ENCODE data around the gene REXO4. TPM values are rescaled to one million over a fixed set of nuclear protein-coding genes. Genes with fewer than 3 reads are reported as not detected.

Gene REXO4
- total and polyA plus RNA-seq, 2 donors (not counting 3 experiments of a cell fraction or from before 2014, with no cell fraction given) = 19.5 to 29.5 TPM

DNA sequence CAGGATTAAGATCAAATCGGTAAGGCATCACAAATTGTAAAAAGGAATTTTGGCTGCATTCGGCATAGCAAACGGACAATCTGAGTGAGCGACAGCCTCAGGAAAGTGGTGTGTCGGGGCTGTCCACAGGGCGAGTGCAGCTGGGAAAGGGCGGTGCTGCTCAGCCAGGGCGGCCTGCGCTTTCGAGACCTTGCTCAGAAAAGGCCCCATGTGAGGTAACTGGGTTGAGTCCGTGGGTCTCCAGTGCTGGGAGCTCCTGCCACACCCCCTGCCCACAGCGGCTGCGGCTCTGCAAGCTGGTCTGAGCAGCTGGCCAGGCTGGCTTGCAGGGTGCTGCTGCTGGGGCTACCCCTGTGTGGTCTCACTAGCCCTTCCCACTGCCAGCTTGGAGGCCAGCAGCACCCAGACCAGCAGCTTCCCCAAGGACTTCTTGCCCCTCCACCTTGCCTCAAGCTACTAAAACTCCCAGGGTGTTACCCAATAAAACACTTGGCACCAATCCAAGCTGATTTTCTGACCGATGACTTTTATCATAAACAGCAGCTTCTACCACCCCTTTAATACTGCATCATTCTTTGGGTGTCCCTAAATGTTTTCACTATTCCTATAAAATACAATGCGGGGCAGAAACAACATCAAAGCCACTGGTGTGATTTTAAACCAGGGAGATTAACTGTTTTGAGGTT is 55.3 kb downstream of the REXO4 start:
- FAIRE-seq = no peak

DNA sequence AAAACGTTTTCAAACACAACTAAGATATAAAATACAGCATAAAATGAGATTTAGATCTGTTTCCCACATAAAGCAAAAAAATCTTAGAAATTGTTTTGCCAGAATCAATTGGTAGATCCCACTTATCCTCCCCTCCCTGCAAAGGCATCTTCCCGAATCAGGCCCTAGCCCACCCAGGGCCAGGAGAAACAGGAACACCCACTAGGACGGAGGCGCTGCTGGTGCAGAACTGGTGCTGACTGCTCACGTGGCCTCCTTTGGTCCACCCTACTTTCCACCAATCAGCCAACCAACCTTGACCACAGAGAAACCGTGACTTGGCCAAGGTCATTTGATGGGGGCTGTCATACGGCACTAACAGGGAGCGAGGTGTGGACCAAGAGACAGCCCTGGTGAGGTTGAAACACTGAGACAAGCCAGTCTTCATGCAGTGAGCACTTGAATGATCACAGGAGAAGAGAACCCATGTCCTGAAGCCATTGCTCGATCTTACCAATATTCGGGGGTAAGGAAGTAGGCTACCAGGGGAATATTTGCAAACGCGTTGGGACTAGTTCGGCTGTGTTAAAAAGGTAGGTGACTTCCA is 56.2 kb downstream of the REXO4 start:
- FAIRE-seq = no peak
- Histone ChIP-seq H3K4me3 (replicated peaks in 1 of 3; ENCODE audit: insufficient read depth in 1 of 3, low read depth in 1 of 3, low read length in 3 of 3) (no peak overlapping the region), H3K9me1 (replicated peaks; ENCODE audit: control insufficient read depth, extremely low read depth, insufficient read depth, low read length) (no peaks in the 10 kb centered on the region), H3K4me2 (ENCODE audit: insufficient read depth, low read length) (no peak overlapping the region), H3K4me1 (ENCODE audit: control insufficient read depth, extremely low read depth, insufficient read depth, low read length) (peaks cover 6% of the 10 kb centered on the region), H3K36me3 (ENCODE audit: control insufficient read depth in 2 of 2, extremely low read depth in 1 of 2, insufficient read depth in 2 of 2, low read length in 2 of 2) (peaks cover 31 to 54% of the 10 kb centered on the region in 2 experiments), H3K9ac (replicated peaks; ENCODE audit: extremely low read depth, insufficient read depth, low read length) (no peak overlapping the region), H2AFZ (ENCODE audit: low read depth, low read length) (no peak overlapping the region), H4K20me1 (replicated peaks; ENCODE audit: control insufficient read depth, extremely low read depth, insufficient read depth, low read length) (no peaks in the 10 kb centered on the region), H3K27me3 (ENCODE audit: control insufficient read depth in 2 of 2, insufficient read depth in 2 of 2, low read length in 2 of 2) (no peaks in the 10 kb centered on the region), H3K9me3 (replicated peaks; ENCODE audit: control insufficient read depth, insufficient read depth, low read length) (no peaks in the 10 kb centered on the region), H3K79me2 (ENCODE audit: control insufficient read depth, insufficient read depth, low read length) (peaks cover 18% of the 10 kb centered on the region), H3K27ac (ENCODE audit: insufficient read depth, low read depth, low read length) (no peak overlapping the region)
- no TSS peak for BruUV-seq (replicated peaks)
- dilution Hi-C loops (cut with MboI; ENCODE audit: extremely low pct_ligation_motif_present, low sequenced_read_pairs) = no loop called here
- POLR2A ChIA-PET = no interaction called here
- CTCF ChIA-PET = no interaction called here
- TF ChIP-seq MYC (IDR thresholded peaks at IDR 0.05; ENCODE audit: low read depth, low read length) = no peak
- no peak for TF ChIP-seq CTCF (IDR thresholded peaks at IDR 0.05; ENCODE audit: extremely low read depth in 1 of 2, insufficient read depth in 1 of 2, low read depth in 1 of 2, low read length in 2 of 2)
- no peak for TF ChIP-seq JUN (IDR thresholded peaks at IDR 0.05; ENCODE audit: borderline replicate concordance, insufficient read depth, insufficient read length, low read depth)
- no peak for TF ChIP-seq POLR2A (IDR thresholded peaks at IDR 0.05; ENCODE audit: low read depth, low read length)
- no peak for TF ChIP-seq EZH2 (IDR thresholded peaks at IDR 0.05; ENCODE audit: borderline replicate concordance, low read depth, low read length, severe bottlenecking)
- TF ChIP-seq GATA2 (IDR thresholded peaks at IDR 0.05; ENCODE audit: insufficient read depth, insufficient read length, low read depth, low read length) = no peak
- no peak for DNase-seq (ENCODE audit: low read depth, low spot score)
- intact Hi-C loops (cut with micrococcal nuclease) = no loop called here

More for the DNA sequence above, 55.3 kb downstream of the REXO4 start:
- Histone ChIP-seq H3K27me3 (ENCODE audit: control insufficient read depth in 2 of 2, insufficient read depth in 2 of 2, low read length in 2 of 2) (no peaks in the 10 kb centered on the region), H3K4me3 (replicated peaks in 1 of 3; ENCODE audit: insufficient read depth in 1 of 3, low read depth in 1 of 3, low read length in 3 of 3) (no peak overlapping the region), H3K4me2 (ENCODE audit: insufficient read depth, low read length) (no peak overlapping the region), H3K4me1 (ENCODE audit: control insufficient read depth, extremely low read depth, insufficient read depth, low read length) (no peaks in the 10 kb centered on the region), H2AFZ (ENCODE audit: low read depth, low read length) (no peak overlapping the region), H3K36me3 (ENCODE audit: control insufficient read depth in 2 of 2, extremely low read depth in 1 of 2, insufficient read depth in 2 of 2, low read length in 2 of 2) (peaks cover 31 to 63% of the 10 kb centered on the region in 2 experiments), H3K27ac (ENCODE audit: insufficient read depth, low read depth, low read length) (no peak overlapping the region), H3K9me1 (replicated peaks; ENCODE audit: control insufficient read depth, extremely low read depth, insufficient read depth, low read length) (no peaks in the 10 kb centered on the region), H3K9ac (replicated peaks; ENCODE audit: extremely low read depth, insufficient read depth, low read length) (no peak overlapping the region), H4K20me1 (replicated peaks; ENCODE audit: control insufficient read depth, extremely low read depth, insufficient read depth, low read length) (no peaks in the 10 kb centered on the region), H3K9me3 (replicated peaks; ENCODE audit: control insufficient read depth, insufficient read depth, low read length) (no peaks in the 10 kb centered on the region), H3K79me2 (ENCODE audit: control insufficient read depth, insufficient read depth, low read length) (peaks cover 27% of the 10 kb centered on the region)
- BruUV-seq (replicated peaks) = TSS peak; percentile 31
- intact Hi-C loops (cut with micrococcal nuclease) = no loop called here
- CTCF ChIA-PET = interaction anchor here (0.8 kb wide), 1 partner anchor 124 kb away, joined by 3 read pairs; no protein-coding TSS in a partner anchor
- DNase-seq (ENCODE audit: low read depth, low spot score) = no peak
- dilution Hi-C loops (cut with MboI; ENCODE audit: extremely low pct_ligation_motif_present, low sequenced_read_pairs) = no loop called here
- TF ChIP-seq POLR2A (IDR thresholded peaks at IDR 0.05; ENCODE audit: low read depth, low read length) (peak; percentile 31), MAX (IDR thresholded peaks at IDR 0.05; ENCODE audit: insufficient read depth, insufficient read length) (no peak), JUN (IDR thresholded peaks at IDR 0.05; ENCODE audit: borderline replicate concordance, insufficient read depth, insufficient read length, low read depth) (no peak), EZH2 (IDR thresholded peaks at IDR 0.05; ENCODE audit: borderline replicate concordance, low read depth, low read length, severe bottlenecking) (no peak), POLR2AphosphoS5 (IDR thresholded peaks at IDR 0.05; ENCODE audit: insufficient read depth, low read depth, low read length) (no peak), GATA2 (IDR thresholded peaks at IDR 0.05; ENCODE audit: insufficient read depth, insufficient read length, low read depth, low read length) (no peak)
- POLR2A ChIA-PET = no interaction called here

All from endothelial cell of umbilical vein (primary cell).